Activated CD8-positive, alpha-beta memory T cell treated with anti-CD3 and anti-CD28 coated beads for 1 hour (primary cell): Measurements from ENCODE around the gene DAND5.
"Not testable (repeated sequence)": the region's sequence is repeated elsewhere in the genome, so short reads cannot be mapped to it uniquely, and the experiment has no call there.

Source experiments
- DNase-seq, 2 donors: peaks; one replicate each; pipeline ENCODE4 v3.0.0-alpha.2; 2020; ENCODE audit warnings: low read depth in 1 of 2; ENCODE audit errors: extremely low read depth in 1 of 2

The DAND5 gene

DNA sequence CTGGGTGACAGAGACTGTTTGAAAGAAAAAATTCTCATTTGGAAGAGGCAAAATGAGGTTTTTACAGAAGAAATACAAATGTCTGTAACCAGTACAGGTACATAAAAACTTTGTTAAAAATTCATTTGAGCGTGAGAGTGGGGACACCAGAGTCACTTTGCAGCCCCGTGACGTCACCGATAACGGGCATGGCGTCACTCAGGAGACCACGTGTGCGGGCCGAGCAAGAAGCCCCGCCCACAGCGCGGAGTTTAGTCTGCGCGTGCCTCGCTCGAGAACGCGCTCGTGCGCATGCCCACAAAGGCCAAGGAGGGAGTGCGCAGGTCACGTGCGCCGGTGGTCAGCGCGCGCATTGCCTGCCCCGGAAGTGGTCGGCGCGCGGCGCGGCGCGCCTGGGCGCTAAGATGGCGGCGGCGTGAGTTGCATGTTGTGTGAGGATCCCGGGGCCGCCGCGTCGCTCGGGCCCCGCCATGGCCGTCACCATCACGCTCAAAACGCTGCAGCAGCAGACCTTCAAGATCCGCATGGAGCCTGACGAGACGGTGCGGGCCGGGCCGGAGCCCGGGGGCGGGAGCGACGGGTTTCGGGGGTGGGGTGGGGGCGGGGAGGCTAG, 23.8 kb upstream of the DAND5 start, which contains the start of gene RAD23A:
RAD23A (plus strand) TSS at position 384 of the 613 bp plus-strand sequence; CDS start at position 471, 87 bp downstream.
- DNase-seq: peak; percentile 96 to 98

DNA sequence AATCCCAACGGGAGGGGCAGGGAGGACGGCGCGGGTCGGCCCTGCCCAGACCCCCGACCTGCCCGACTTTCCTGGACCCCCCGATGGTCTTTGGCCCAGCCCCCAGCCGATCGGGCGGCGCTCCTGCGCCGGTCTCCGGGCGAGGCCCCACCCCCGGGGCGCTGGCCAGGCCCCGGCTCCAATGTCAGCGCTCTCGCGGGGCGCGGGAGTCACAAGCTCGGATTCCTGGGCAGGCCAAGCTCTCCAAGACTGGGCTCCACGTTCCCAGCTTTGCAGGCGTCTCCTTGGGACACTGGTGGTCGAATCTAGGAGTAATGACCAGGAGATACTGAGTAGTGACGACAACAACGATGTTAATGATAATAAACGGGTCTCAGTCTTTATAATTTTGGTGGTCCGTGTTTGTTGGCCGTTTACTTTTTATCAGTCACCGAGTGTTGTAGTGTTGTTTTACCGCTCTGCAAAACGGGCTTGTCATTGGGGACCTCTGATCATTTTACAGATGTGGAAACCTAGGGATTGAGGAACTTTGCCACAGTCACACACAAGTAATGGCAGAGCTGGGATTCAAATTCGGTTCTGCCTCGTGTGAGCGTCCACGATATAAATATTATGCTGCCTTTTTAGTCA, 23.2 kb upstream of the DAND5 start:
- DNase-seq: peak in 1 of 2 donors; percentile 35

DNA sequence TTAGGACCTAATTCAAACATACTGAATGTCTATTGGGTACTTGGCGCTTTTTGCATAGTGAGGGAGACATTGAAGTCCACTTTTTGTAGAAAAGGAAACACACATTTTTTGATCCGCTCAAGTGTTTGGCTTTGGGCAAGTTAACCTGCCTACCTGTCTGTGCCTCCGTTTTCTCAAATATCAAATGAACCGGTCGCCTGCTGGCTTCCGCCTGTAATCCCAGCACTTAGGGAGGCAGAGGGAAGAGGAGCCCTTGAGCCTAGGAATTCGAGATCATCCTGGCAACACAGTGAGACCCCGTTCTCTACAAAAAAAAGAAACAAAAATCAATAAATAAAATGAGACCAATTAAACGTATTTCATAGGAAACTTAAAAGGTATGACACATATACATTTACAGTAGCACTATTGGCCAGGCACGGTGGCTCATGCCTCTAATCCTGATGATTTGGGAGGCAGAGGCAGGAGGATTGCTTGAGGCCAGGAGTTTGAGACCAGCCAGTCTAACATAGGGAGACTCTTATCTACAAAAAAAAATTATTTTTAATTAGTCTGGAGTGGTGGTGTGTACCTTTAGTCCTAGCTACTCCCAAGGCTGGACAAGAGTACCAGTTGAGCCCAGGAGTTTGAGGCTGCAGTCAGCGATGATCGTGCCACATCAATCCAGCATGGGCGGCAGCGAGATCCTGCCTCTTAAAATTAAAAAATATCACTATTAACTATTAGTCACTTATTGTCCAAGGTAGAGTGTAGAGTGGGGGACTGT, 22.5 kb upstream of the DAND5 start:
- DNase-seq: no peak

DNA sequence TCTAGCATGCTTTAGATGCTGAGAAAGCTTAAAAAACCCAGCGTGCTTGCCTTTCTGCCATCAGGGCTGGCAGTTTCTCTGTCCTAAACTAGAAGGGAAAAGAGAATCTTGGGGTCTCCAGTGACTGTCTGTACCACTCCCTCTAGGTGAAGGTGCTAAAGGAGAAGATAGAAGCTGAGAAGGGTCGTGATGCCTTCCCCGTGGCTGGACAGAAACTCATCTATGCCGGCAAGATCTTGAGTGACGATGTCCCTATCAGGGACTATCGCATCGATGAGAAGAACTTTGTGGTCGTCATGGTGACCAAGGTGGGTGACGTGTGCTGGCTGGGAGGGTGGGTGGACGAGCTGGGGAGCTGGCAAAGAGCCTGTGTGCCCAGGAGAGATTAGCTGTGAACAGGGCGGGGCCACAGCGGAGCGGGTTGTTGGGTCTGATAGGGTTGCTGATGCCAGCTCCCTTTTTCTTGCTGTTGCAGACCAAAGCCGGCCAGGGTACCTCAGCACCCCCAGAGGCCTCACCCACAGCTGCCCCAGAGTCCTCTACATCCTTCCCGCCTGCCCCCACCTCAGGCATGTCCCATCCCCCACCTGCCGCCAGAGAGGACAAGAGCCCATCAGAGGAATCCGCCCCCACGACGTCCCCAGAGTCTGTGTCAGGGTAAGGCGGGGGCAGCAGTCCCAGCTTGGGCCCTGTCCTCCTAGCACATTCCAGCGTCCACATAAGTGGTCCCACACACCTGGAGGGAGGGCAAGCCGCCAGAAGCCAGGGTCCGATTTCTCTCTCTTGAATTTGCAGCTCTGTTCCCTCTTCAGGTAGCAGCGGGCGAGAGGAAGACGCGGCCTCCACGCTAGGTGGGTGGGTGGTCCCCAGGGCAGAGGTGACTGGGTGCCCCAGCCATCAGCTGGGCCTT, 21.4 kb upstream of the DAND5 start:
- DNase-seq: no peak

DNA sequence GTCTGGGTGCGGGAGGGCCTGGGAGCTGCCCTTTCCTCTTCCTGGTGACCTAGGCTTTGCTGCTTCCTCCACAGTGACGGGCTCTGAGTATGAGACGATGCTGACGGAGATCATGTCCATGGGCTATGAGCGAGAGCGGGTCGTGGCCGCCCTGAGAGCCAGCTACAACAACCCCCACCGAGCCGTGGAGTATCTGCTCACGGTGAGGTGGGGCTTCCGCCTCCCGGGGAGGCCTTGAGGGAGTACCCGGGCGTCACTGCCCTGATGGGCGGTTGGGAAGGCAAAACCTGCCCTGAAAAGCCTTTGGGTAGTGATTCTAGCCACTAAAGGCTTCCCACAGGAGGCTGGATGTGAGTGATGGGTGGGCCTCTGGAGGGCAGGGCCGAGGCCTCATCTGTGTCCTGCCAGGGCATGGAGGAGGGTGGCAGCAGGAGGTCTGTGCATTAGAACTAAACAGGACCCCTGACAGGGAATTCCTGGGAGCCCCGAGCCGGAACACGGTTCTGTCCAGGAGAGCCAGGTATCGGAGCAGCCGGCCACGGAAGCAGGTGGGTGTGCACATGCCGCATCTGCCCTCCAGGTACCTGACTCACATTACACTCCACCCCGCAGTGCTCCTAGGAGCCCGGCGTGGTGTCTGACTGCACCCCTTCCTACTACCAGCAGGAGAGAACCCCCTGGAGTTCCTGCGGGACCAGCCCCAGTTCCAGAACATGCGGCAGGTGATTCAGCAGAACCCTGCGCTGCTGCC, 20.6 kb upstream of the DAND5 start:
- DNase-seq: no peak

DNA sequence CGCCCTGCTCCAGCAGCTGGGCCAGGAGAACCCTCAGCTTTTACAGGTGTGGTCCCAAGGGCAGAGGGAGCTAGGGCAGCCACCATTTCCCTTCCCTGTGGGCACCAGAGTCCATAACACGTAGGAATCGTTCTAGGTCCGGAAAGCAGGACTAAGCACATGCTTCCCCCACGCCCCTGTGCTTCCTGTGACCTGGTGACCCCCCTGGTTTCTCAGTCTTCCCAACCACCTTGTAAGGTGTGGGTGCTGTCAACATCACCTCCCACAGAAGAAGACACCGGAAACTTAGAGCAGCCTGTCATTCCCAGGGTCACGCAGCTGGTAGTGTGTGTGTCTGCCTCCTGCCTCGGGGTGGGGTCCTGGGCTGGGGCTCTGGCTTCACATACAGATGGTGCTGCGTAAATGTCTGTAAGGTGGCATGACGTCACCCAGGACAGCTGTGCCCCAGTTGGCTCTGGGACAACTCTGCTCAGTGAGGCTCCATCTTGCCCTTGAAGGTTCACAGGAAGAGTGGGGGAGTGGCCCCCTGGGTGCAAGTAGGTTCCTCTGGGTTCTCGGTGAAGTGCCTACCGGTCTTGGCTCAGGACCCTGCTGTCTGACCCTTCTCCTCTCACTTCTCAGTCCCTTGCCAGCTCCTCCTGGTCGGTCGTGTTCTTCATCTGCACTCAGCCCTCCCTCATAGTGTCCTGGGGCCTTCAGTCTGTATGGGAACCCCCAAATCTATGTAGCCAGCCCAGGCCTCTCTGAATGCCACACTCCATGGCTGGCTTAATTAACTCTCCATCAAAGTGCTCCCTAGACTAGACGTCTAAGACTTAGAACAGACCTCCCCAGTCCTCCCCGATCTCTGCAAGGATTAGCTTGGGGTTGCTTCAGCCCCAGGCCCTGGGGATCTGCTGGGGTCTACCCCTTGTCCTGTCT, 19.8 kb upstream of the DAND5 start:
- no peak for DNase-seq

DNA sequence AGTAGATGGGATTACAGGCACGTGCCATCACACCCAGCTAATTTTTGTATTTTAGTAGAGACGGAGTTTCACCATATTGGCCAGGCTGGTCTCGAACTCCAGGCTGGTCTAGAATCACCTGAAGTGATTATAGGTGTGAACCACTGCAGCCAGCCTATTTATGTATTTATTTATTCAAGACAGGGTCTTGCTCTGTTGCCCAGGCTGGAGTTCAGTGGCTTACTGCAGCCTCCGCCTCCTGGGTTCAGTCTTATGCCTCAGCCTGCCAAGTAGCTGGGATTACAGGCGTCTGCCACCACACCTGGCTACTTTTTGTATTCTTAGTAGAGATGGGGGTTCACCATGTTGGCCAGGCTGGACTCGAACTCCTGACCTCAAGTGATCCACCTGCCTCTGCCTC, 17.3 kb upstream of the DAND5 start:
- not testable (repeated sequence) for DNase-seq

DNA sequence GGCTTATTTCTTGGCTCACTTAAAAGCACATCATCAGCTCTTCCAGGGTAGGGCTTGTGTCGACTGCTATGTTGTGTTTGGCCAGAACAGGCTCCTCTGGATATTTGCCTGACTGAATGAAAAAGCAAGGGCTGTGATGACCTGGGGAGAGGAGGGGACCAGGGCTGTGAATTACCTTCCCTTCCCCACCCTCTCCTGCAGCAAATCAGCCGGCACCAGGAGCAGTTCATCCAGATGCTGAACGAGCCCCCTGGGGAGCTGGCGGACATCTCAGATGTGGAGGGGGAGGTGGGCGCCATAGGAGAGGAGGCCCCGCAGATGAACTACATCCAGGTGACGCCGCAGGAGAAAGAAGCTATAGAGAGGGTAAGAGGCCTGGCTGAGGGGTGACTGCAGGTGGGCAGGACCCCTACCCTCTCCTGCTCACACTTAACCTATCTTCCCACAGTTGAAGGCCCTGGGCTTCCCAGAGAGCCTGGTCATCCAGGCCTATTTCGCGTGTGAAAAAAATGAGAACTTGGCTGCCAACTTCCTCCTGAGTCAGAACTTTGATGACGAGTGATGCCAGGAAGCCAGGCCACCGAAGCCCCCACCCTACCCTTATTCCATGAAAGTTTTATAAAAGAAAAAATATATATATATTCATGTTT, 16.8 kb upstream of the DAND5 start:
- DNase-seq: no peak

DNA sequence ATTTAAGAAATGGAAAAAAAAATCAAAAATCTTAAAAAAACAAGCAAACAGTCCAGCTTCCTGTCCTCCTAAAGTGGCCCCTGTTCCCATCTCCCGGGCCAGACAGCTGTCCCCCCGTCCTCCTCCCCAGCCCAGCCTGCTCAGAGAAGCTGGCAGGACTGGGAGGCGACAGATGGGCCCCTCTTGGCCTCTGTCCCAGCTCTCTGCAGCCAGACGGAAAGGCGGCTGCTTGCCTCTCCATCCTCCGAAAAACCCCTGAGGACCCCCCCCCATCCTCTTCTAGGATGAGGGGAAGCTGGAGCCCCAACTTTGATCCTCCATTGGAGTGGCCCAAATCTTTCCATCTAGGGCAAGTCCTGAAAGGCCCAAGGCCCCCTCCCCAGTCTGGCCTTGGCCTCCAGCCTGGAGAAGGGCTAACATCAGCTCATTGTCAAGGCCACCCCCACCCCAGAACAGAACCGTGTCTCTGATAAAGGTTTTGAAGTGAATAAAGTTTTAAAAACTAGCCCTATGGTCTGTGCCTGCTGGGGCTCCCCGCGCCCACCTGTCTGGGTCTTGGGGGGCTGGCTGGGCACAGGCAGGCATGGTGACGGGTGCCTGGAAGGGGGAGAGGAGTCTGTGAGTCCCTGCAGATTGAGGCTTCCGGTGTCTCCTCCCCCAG, 16.1 kb upstream of the DAND5 start:
- no peak for DNase-seq

DNA sequence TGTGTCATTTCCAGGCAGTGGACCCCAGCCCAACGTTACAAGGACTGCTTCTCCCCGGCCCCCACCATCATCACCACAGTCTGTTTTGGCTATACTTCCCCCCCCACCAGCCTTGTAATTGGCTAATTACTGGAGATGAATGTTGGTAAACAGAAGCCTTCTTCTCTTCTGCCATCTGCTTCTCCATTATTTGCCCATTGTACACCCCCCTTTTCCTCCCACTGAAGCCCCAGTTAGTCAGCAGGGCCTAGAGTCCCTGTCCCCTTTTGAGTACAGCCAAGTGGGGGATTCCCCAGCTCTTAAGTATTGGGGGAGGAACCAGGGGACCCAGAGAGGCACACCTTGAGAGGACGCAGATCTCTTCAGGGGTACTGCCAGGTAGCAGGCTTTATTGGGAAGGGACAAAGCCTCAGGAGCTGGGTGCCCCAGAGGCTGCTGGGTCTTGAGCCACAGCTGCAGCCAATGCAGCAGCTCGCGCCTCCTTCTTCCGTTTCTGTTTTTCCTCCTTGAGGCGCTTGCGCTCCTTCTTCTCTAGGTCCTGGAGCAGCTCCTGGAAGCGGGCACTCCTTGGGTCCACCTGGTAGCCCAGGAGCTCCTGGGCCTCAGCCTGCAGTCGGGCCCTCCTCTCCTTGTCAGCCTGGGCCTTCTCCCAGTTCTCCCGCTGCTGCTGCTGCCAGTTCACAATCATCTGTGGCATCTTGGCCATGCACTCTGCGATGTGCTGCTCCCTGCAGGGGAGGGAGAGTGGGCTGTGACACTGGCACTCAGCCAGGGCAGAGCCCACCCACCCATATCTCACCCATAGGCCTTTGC, 15.4 kb upstream of the DAND5 start:
- DNase-seq: no peak

DNA sequence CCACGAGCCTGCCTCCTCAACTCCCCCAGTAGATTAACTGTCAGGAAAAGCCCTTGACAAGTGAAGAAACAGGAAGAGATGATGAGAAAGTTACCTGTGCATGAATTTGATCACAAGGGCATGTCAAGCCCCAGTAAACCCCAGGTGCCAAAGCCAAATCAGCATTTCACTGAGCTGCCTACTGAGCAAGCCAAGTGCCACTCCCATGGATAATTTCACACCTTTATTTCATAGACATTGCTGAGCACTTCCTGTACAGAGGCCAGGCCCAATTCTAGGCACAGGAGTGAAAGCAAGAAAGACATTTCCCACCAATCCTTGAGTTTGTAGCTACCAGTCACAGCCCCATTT, 14.8 kb upstream of the DAND5 start:
- no peak for DNase-seq

DNA sequence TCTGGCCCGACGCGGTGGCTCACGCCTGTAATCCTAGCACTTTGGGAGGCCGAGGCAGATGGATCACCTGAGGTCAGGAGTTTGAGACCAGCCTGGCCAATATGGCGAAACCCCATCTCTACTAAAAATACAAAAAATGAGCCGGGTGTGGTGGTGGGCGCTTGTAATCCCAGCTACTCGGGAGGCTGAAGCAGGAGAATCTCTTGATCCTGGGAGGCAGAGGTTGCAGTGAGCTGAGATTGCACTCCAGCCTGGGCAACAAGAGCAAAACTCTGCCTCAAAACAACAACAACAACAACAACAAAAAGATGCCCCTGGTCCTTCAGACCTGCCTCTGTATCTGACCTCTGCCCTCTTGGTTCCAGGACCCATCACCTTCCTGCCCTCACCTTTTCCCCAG, 13.8 kb upstream of the DAND5 start:
- DNase-seq: not testable (repeated sequence)

DNA sequence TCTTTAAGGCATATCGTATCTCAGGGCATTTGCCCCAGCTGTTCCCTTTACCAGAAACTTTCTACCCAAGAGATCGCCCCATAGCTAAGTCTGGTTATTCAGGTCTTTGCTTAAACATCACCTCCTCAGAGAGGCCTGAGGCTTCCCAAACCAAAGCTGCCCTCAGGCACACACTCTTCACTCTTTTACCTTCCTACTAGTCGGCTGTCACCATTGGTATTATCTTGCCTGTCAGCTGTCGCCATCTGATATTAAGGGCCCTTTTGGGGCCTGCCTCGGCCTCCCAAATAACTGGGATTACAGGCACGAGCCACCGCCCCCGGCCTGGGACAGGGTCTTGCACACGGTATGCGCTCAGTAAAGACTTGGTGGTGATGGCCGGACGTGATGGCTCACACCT, 13.4 kb upstream of the DAND5 start:
- no peak for DNase-seq

DNA sequence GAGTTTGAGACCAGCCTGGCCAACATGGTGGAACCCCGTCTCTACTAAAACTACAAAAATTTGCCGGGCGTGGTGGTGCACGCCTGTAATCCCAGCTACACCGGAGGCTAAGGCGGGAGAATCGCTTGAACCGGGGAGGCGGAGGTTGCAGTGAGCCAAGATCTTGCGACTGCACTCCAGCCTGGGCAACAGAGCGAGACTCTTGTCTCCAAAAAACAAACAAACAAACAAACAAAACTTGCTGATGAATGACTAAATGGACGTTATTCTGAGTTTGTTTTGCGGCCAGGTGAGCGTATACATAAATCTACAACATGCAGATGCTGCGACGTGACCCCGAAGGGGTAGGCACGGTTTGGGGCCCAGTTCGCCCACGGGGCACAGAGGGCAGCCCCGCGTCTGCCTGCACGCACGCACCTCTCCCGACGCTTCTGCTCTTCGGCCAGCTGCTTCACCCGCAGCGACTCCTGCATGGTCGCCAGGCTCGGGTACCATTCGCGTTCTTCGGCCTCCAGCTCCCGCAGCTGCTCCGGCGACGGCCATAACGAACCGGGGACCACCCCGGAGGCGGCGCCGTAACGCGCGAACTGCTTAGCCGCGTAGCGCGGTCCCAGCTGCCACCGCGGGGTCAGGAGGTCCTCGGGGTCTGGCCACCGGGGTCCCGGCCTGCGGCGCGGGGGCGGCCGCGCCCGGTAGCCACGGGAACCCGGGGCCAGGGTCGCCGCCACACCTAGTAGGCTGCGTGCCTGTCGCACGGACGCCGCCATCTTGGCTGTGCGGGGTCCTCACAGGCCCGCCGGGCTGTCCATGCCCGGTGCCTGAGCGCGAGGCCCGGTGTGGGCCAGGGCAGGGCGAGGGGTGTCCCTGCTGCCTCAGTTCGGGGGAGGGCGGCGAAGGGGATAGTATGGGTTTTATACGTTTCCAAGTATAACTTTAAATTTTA, 12.7 kb upstream of the DAND5 start, which contains the start of gene GADD45GIP1:
GADD45GIP1 (minus strand) TSS at position 778 of the 943 bp plus-strand sequence; CDS start at position 767, 11 bp downstream.
- DNase-seq: peak in 1 of 2 donors; percentile 73

DNA sequence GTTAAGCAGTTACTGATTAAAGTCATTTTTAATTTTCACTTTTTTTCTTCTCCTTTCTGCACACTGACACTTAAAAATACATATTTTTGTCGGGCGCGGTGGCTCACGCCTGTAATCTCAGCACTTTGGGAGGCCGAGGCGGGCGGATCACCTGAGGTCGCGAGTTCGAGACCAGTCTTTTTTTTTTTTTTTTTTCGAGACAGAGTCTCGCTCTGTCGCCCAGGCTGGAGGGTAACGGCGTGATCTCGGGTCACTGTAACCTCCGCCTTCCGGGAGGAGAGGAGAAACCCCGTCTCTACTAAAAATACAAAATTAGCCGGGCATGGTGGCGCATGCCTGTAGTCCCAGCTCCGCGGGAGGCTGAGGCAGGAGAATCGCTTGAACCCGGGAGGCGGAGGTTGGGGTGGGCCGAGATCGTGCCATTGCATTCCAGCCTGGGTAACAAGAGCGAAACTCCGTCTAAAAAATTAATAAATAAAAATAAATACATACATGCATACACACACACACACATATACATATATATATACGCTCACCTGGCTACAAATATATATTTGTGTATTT, 11.9 kb upstream of the DAND5 start:
- not testable (repeated sequence) for DNase-seq

DNA sequence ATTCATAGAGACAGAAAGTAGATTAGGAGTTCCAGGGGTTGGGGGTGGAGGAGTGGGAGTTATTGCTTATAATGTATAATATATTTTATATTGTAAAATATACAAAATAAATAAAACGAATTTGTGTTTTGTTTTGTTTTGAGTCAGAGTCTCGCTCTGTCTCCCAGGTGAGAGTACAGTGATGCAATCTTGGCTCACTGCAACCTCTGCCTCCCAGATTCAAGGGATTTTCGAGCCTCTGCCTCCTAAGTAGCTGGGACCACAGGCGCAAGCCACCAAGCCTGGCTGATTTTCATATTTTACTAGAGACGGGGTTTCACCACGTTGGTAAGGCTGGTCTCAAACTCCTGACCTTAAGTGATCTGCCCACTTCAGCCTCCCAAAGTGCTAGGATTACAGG, 9.9 kb upstream of the DAND5 start:
- DNase-seq: no peak
